Gastroesophageal sphincter (tissue), 4 donors: ENCODE measurements around the gene EXOC6B. TPM values are rescaled to one million over a fixed set of nuclear protein-coding genes. Genes with fewer than 3 reads are reported as not detected.

Source experiments
- ATAC-seq: fragments of 150-250 bp; one replicate; pipeline ENCODE4 v1.9.1; 2016; ENCODE audit warnings: mild to moderate bottlenecking, moderate library complexity
- H3K27ac ChIP-seq, 4 donors: fragments of 200-600 bp; sonication (generic) in 3 of 4; 1 replicate in 3 of 4; 2 replicates in 1 of 4; pipeline ENCODE4 v1.5.1; 2016 to 2019
- H3K27me3 ChIP-seq: fragments of 200-600 bp; sonication (generic); one replicate; pipeline ENCODE4 v1.5.1; 2019
- H3K36me3 ChIP-seq, 2 donors: fragments of 200-600 bp; sonication (generic); one replicate each; pipeline ENCODE4 v1.5.1; 2019; ENCODE audit warnings: control low read depth in 1 of 2
- H3K4me1 ChIP-seq, 3 donors: fragments of 200-600 bp; sonication (generic); 1 replicate in 2 of 3; 2 replicates in 1 of 3; pipeline ENCODE4 v1.5.1; 2016 to 2019; ENCODE audit warnings: control low read depth in 2 of 3
- H3K4me3 ChIP-seq, 2 donors: fragments of 200-600 bp; sonication (generic); one replicate each; pipeline ENCODE4 v1.5.1; 2019; ENCODE audit warnings: mild to moderate bottlenecking in 1 of 2, moderate library complexity in 1 of 2
- H3K9me3 ChIP-seq, 3 donors: fragments of 200-600 bp; sonication (generic); one replicate each; pipeline ENCODE4 v1.5.1; 2017 to 2019; ENCODE audit warnings: control low read depth in 2 of 3
- EP300 ChIP-seq: sonication (generic); formaldehyde crosslinking; IDR thresholded peaks from one replicate; pipeline ENCODE4 v1.6.1; 2017; ENCODE audit warnings: antibody characterized with exemption, mild to moderate bottlenecking
- POLR2A ChIP-seq, 2 donors: fragments of 450-650 bp; IDR thresholded peaks; one replicate each; pipeline ENCODE4 v1.6.1; 2017; ENCODE audit warnings: antibody characterized with exemption in 2 of 2, mild to moderate bottlenecking in 2 of 2, moderate library complexity in 1 of 2
- POLR2AphosphoS5 ChIP-seq: sonication (generic); formaldehyde crosslinking; IDR thresholded peaks from one replicate; pipeline ENCODE4 v1.6.1; 2017; ENCODE audit warnings: antibody characterized with exemption
- WGBS, 2 donors: methylation state at CpG; one replicate each; pipeline ENCODE4 v1.1.5; 2018; ENCODE audit warnings: low coverage in 1 of 2; 5-methylcytosine and 5-hydroxymethylcytosine counted together
- total RNA-seq, 4 donors: library from RNA; depleted of rRNA; stranded (reverse); fragments of >200 nt; gene quantifications; one replicate each; pipeline ENCODE4 v1.1.0, GENCODE V29; 2016
- TF ChIP-seq, protein P1 (sequence below), 4 experiments: fragments of 200-600 bp in 2 of 4; fragments of 450-650 bp in 2 of 4; sonication (generic) in 1 of 4; IDR thresholded peaks; one replicate each; pipeline ENCODE4 v1.5.1; 2017 to 2019; ENCODE audit warnings: antibody characterized with exemption in 4 of 4, mild to moderate bottlenecking in 2 of 4, moderate library complexity in 2 of 4

Gene EXOC6B
- total RNA-seq, 4 donors from 2014 or later, result 35.3 to 47.2 (median 41.2) TPM

DNA sequence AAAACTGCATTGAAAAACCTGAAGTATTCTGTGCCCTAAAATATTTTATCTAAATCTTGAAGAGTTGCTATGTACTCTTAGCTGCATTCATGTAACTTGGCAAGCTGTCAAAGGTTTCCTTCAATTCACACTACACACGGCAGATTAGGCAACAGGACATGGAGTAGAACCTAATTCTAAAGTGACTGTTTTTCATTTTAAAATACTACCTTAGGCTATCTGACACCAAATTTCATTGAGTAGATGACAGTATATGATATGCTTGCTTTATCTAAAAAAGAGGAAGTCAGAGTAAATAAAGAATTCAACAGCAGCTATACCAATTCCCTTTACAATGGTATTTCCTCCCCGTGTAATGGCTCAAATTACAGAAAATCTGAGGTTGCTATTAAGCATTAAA is 45.4 kb downstream of the EXOC6B start:
- no peaks in the 10 kb centered on the region for H3K36me3 ChIP-seq
- WGBS, 2 donors, result 15 to 38% methylated on average over 2 of the region's 2 CpGs
- H3K9me3 ChIP-seq, result no peaks in the 10 kb centered on the region
- TF ChIP-seq EP300 (no peak), POLR2AphosphoS5 (no peak), POLR2A (IDR thresholded peaks at IDR 0.05) (no peak)
- H3K27ac ChIP-seq, result no peak overlapping the region
- H3K4me1 ChIP-seq, result peaks cover 0 to 18% (median 0%) of the 10 kb centered on the region in 3 donors
- H3K4me3 ChIP-seq, result no peak overlapping the region
- no peak for ATAC-seq
- H3K27me3 ChIP-seq, result no peaks in the 10 kb centered on the region

- ATAC-seq, result no peak
Measured at GRCh38 chr2:72779495-72779894, 46.3 kb downstream of the EXOC6B start.

DNA sequence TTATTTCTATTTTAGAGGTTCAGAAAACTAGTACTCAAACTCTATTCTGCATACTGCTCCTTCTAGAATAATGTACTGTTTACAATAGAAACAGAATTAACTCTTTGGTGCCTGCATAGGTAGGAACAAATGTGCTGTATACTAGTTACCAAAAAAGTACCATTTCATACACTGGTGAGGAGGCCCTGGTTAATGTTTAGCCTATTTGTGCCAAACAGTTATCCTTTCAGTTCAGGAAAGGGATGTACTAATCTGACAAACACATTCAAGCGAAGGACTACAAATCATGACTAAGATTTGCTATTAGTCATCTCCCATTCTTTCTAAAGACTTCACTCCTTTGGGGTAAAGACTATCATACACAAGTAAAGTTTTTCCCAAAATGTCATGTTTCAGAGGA is 47.4 kb downstream of the EXOC6B start:
- Histone ChIP-seq H3K27ac (no peak overlapping the region), H3K36me3 (no peaks in the 10 kb centered on the region), H3K4me3 (no peak overlapping the region), H3K4me1 (peaks cover 0 to 18% (median 0%) of the 10 kb centered on the region in 3 donors), H3K27me3 (no peaks in the 10 kb centered on the region), H3K9me3 (no peaks in the 10 kb centered on the region)
- no peak for ATAC-seq
- no peak for TF ChIP-seq EP300
- TF ChIP-seq POLR2A (IDR thresholded peaks at IDR 0.05), result no peak
- TF ChIP-seq, protein P1, sequence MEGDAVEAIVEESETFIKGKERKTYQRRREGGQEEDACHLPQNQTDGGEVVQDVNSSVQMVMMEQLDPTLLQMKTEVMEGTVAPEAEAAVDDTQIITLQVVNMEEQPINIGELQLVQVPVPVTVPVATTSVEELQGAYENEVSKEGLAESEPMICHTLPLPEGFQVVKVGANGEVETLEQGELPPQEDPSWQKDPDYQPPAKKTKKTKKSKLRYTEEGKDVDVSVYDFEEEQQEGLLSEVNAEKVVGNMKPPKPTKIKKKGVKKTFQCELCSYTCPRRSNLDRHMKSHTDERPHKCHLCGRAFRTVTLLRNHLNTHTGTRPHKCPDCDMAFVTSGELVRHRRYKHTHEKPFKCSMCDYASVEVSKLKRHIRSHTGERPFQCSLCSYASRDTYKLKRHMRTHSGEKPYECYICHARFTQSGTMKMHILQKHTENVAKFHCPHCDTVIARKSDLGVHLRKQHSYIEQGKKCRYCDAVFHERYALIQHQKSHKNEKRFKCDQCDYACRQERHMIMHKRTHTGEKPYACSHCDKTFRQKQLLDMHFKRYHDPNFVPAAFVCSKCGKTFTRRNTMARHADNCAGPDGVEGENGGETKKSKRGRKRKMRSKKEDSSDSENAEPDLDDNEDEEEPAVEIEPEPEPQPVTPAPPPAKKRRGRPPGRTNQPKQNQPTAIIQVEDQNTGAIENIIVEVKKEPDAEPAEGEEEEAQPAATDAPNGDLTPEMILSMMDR (IDR thresholded peaks at IDR 0.05), result no peak
- no peak for TF ChIP-seq POLR2AphosphoS5
- 36% methylated on average over 1 of the region's 1 CpG; no CpG with 5 or more reads in 1 of the 2 donors for WGBS, 2 donors

More at GRCh38 chr2:72779495-72779894, 46.3 kb downstream of the EXOC6B start:
- Histone ChIP-seq H3K27me3 (no peaks in the 10 kb centered on the region), H3K9me3 (no peaks in the 10 kb centered on the region), H3K27ac (no peak overlapping the region), H3K4me1 (peaks cover 0 to 18% (median 0%) of the 10 kb centered on the region in 3 donors), H3K4me3 (no peak overlapping the region), H3K36me3 (no peaks in the 10 kb centered on the region)
- 90 to 100% methylated on average over 1 to 2 of the region's 2 CpGs for WGBS, 2 donors
- TF ChIP-seq EP300, result no peak
- TF ChIP-seq POLR2AphosphoS5, result no peak
- TF ChIP-seq POLR2A (IDR thresholded peaks at IDR 0.05), result no peak
- TF ChIP-seq, protein P1 (IDR thresholded peaks at IDR 0.05), result no peak

DNA sequence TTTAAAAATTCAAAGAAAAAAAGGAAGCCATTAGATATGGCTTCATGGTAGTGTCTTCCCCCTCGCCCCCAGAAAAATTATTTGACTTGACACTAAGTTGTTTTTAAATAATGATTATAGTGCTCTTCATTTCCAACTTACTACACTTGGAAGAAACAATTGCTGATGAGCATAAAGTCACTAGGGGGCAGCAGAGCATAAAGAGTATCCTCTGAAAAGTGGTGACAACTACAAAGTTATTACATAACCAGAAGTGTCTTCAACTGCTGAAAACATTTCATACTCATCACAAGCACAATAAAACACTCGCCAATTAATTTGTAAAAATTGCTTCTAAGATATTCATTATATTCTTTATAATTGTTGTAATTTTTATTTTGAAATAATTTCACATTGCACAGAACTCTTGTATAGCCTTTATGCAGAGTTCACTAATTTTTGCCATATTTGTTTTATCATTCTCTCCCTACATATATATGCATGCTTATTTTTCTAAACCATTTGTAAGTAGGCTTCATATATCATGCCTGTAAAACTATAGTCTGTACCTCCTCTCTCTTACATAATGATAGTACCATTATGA is 54.9 kb downstream of the EXOC6B start:
- no peak for ATAC-seq
- WGBS, 2 donors, result 0% methylated on average over 2 of the region's 2 CpGs
- no peaks in the 10 kb centered on the region for H3K36me3 ChIP-seq
- H3K9me3 ChIP-seq, result no peaks in the 10 kb centered on the region
- H3K27ac ChIP-seq, result no peak overlapping the region
- no peaks in the 10 kb centered on the region for H3K27me3 ChIP-seq
- TF ChIP-seq EP300 (no peak), POLR2AphosphoS5 (peak; percentile 31), POLR2A (IDR thresholded peaks at IDR 0.05) (no peak)
- TF ChIP-seq, protein P1 (IDR thresholded peaks at IDR 0.05), result peak; percentile 79 to 87 (median 85)
- H3K4me3 ChIP-seq, result no peak overlapping the region
- H3K4me1 ChIP-seq, result no peaks in the 10 kb centered on the region

DNA sequence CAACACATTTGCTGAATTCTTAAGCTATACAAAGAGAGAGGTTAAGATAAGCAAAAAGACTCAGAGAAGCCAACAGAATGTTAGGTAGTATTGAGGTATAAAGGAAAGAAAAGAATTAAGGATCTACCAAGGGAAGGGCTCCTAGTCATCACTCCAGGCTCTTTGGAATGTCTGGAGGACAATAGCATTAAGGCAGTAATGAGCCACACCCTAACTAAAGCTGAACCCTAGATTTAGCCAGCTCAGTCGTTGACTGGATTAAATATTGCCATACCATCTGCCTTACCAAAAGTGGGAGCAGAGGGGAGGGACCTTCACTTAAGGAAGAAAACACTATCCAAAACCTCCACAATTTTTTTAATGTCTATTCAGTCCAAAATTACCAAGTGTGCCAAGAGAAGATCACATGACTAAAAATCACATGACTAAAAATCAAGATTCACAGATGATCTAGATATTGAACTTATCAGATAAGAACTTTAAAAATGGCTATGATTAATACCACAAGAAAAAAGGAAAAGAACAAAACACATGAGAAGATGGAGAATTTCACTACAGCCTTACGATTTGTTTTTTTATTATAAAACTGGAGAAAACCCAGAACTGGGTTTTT is 59.7 kb downstream of the EXOC6B start:
- peaks cover 0 to 1% of the 10 kb centered on the region in 2 donors for H3K36me3 ChIP-seq
- H3K4me3 ChIP-seq, result no peak overlapping the region
- peaks cover 0 to 18% (median 0%) of the 10 kb centered on the region in 3 donors for H3K9me3 ChIP-seq
- TF ChIP-seq, protein P1 (IDR thresholded peaks at IDR 0.05), result no peak
- TF ChIP-seq EP300 (no peak), POLR2A (IDR thresholded peaks at IDR 0.05) (no peak), POLR2AphosphoS5 (no peak)
- 80 to 92% methylated on average over 1 to 2 of the region's 2 CpGs for WGBS, 2 donors
- no peak for ATAC-seq
- no peaks in the 10 kb centered on the region for H3K27me3 ChIP-seq
- H3K27ac ChIP-seq, result no peak overlapping the region
- H3K4me1 ChIP-seq, result no peaks in the 10 kb centered on the region
